ENCODE results near the gene WNT5A.
A peak's percentile ranks its signal among the peaks of the same experiment; 100 is the strongest.

WNT5A gene

GRCh38 chr3:55486857-55487380 lies at the start of gene WNT5A:
WNT5A (minus strand) TSS chr3:55487306; CDS start chr3:55486985, 321 bp downstream.
- DNase-seq (ENCODE audit: low read depth, low spot score): no peak
- H3K27ac ChIP-seq: peak within 1 kb of the TSS; percentile 84

- peak; percentile 36 for DNase-seq (ENCODE audit: low read depth, low spot score)
- no peak overlapping the region for H3K27ac ChIP-seq
Measured at GRCh38 chr3:55534876-55535275, 47.8 kb upstream of the WNT5A start.

GRCh38 chr3:55532806-55533205 lies 45.7 kb upstream of the WNT5A start:
- DNase-seq (ENCODE audit: low read depth, low spot score): no peak
- no peak overlapping the region for H3K27ac ChIP-seq

DNA sequence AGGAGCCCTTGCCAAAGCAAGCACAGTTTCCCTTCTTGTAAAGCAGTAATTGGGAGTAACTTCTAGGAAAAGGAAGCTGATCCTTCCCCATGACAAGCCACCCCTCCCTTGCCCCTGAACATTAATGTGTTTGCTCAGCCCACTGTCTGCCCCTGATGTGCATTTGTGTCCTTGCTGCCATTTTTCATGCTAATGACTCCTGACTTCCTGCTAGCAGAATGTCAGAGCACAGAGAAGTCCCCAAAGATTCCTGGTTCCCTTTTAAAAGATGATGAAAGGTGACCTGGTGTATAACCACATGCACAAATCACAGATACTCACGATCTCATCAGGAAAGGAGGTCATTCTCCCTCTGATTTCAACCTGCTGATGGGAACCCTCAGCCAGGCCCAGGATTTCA lies 44.2 kb upstream of the WNT5A start:
- H3K27ac ChIP-seq: no peak overlapping the region
- DNase-seq (ENCODE audit: low read depth, low spot score): no peak

- no peak for DNase-seq (ENCODE audit: low read depth, low spot score)
- no peak overlapping the region for H3K27ac ChIP-seq
Measured at GRCh38 chr3:55527361-55527760, 40.3 kb upstream of the WNT5A start.

GRCh38 chr3:55526332-55527030 lies 39.4 kb upstream of the WNT5A start:
- H3K27ac ChIP-seq: no peak overlapping the region
- DNase-seq (ENCODE audit: low read depth, low spot score): no peak

GRCh38 chr3:55525436-55525835 lies 38.3 kb upstream of the WNT5A start:
- H3K27ac ChIP-seq: no peak overlapping the region
- no peak for DNase-seq (ENCODE audit: low read depth, low spot score)

DNA sequence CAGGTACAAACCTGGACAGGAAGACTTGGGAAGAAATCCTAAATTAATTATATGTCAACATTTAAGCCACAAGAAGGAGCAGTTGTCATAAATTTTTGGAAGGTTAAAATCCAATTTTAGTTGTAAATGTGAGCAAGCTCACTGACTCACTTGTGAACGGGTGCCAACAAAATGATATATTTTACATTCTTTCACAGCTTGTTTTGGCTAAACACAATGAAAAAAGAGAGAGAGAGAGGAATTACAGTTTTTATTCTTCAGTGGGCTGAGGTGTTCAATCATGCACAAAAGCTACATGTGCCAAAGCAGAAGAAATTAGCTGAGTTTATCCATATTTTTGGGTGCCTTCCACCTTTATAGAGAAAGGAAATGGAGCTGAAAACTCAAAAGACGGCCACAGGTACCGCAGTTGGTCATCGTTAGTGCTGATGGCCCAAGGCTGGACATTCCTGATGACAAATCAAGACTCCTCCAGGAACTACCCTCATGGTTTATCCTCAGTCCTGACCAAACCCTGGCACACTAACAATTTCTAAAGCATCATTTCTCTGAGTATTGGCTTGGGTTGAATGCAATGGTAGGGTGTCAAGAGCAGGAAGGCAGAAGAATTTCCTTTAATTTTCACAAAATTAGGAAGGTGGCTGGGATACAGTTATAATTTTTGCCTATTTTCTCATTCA lies 37.6 kb upstream of the WNT5A start:
- DNase-seq (ENCODE audit: low read depth, low spot score): no peak
- H3K27ac ChIP-seq: peak overlapping the region; percentile 25

GRCh38 chr3:55523471-55523870 lies 36.4 kb upstream of the WNT5A start:
- DNase-seq (ENCODE audit: low read depth, low spot score): no peak

DNA sequence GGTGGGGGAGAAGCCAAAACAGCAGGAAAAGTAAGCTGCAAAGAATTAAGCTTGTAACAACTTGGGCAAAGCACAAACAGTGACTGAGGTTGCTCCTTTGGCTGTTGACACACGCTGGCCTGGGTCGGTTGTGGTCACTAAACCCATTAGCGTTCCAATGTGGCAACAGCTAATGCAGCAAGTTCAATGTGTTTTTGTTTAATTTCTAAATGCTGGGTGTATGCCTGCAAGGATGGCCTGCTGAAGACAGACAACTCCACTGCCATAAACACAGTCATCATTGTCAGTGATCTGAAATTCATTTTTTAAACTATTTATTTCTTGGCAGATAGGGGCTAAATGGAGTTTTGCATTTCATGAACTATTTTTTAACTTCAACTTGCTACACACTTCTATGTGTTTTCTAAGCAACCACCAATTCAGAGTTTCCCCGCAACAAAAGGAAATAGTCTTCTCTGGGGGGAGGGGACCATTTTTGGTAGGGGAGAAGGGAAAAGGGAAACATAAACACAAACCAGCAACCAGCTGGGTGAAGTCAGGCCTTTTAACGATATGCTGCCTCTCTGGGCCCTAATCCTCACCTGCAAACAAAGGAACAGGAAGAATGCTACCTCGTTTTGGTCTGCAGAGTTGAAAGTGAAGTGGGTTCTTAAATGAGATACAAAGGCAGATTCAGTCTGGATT lies 34.8 kb upstream of the WNT5A start:
- DNase-seq (ENCODE audit: low read depth, low spot score): no peak

More at GRCh38 chr3:55523471-55523870, 36.4 kb upstream of the WNT5A start:
- H3K27ac ChIP-seq: no peak overlapping the region

DNA sequence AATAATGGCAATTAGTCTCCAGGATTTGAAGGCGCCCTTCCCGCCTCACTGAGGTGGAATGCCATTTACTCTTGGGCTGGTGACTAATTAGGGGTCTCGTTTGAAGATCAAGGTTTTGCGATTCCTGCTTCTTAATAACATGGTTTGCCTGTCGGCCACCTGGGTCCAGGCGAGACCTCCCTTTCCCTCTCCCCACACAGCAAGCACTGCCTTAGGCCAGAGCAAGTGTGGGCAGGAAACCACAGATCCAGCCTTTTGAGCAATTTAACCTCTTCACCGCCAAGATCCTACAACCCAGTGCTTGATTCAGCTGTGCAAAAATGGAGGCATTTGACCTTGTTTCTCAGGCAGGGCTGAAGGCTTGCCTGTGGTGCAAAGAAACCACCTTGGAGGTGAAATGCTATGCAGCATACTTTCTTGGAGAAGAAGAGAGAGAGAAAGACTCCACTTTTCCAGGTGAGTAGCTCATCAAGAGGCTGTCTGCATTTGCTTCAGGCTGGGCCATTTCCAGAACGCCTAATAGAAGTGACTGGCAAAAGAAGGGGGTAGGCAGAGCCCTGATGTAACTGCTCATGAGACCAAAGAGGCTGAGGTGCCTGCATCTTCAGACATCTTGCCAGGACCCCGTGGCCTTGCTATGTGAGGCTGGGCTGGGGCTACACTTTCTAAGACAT lies 34.1 kb upstream of the WNT5A start:
- H3K27ac ChIP-seq: no peak overlapping the region
- no peak for DNase-seq (ENCODE audit: low read depth, low spot score)

More for the DNA sequence above, 34.8 kb upstream of the WNT5A start:
- no peak overlapping the region for H3K27ac ChIP-seq

GRCh38 chr3:55519019-55519418 lies 31.9 kb upstream of the WNT5A start:
- no peak overlapping the region for H3K27ac ChIP-seq
- no peak for DNase-seq (ENCODE audit: low read depth, low spot score)

DNA sequence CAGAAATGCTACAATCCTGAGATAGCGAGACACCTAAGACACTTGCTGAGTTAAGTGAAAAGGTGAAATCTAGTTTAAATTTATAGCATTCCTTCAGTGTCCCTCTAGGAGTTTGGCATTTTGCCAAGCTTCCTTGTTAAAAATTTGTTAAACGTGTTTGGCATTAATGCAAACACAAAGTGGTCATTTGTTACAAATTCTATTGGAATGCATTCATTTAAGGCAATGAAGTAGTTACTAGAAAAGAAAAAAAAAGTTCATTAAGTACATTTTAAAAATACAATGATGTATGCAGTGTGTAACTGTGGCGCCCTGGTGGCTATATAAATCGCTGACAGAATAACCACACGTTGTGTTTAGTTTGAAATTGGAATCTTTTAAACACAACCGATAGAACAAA lies 31.3 kb upstream of the WNT5A start:
- DNase-seq (ENCODE audit: low read depth, low spot score): no peak
- no peak overlapping the region for H3K27ac ChIP-seq

DNA sequence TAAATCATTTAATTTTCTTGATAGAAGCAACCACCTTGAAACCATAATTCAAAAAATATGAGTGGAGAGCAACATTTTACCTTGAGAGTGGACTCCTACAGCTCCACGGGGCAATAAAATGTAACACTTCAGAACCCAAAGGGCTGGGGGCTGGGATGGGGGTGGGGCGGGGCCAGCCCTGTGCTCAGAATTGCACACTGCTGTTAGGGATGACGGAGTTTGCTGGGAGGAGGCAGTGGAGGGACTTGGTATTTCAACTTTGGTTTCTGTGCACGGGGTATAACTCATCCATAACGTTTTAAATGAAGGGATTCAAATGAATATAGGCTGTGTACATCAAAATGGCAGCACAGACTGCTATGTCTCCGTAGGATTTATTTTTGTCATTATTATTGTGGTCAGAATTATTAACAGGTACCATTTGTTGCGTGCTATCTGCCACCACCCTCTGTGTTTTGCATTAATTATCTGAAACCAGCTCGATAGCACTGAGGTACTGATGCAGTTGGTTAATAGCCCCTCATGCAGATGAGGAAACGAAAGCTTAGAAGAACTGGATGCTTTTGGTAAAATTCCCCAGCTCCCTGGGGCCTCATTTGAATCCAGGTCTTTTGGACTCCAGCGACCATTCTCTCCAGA lies 29.4 kb upstream of the WNT5A start:
- no peak overlapping the region for H3K27ac ChIP-seq
- no peak for DNase-seq (ENCODE audit: low read depth, low spot score)

DNA sequence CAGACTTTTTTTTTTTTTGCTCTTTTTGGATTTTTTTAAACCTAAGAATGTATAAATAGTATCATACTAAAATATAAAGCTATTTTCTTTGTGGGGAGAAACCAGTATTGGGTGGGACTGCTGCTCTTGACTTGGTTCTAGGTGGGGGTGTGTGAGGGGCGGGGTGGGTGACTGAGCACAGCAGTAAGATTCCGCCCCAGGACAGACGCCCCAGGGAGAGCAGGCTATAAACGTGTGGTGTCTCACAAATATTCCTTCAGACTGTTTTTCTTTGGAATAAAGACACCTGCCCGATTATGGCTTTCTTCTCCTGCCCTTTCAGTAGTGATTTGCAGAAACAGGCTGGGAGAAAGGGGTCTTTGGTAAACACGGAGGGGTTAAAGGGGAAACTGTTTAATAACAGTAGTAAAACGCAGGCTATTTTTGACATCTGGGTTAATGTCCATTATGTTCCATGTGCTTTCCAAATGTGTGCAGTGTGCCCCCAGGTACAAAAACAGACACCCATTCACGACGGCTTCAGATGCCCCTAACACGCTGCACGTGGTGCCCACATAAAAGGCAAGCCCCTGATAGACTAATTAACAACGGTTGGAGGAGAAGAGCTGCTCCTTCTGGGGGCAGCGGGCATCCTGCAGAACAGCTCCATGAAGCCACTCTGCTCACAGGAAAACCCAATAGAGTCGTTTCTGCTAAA lies 28.6 kb upstream of the WNT5A start:
- no peak for DNase-seq (ENCODE audit: low read depth, low spot score)
- no peak overlapping the region for H3K27ac ChIP-seq

- no peak overlapping the region for H3K27ac ChIP-seq
- no peak for DNase-seq (ENCODE audit: low read depth, low spot score)
Measured at GRCh38 chr3:55514962-55515361, 27.9 kb upstream of the WNT5A start.

DNA sequence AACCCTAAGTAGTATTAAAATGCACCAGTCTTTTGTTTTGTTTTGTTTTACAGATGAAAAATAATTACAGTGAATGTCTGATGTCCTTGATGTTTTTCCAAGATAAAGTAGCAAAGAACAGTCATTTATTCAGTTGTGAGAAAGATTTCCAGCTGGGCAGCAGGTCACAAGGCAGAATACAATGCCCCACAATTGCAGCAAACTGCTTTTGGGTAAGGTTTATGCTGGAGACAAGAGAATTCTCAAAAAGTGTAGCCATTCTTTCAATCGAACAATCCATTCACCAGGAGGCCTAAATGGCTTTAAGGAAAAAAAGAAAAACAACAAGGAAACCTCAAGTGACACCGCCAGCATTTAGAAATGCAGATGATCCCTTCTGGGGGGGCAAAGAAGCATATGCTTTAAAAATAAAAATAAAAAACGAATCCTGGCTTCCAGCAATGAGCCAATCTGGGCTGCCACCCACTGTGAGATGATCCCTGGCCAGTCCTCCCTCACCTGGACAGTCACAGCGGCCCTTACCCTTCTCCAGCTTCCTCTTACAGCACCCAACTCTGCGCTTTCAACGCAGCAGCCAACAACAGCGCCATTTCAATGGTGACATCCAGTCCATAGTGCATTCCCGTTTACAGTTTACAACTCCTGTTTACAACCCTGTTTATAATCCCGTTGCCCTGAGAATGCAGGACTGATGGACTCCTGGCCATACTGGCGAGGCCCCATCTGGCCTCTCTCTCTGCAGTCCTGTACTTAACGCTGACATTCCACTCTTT lies 25.7 kb upstream of the WNT5A start:
- peak overlapping the region; percentile 18 for H3K27ac ChIP-seq
- DNase-seq (ENCODE audit: low read depth, low spot score): no peak

DNA sequence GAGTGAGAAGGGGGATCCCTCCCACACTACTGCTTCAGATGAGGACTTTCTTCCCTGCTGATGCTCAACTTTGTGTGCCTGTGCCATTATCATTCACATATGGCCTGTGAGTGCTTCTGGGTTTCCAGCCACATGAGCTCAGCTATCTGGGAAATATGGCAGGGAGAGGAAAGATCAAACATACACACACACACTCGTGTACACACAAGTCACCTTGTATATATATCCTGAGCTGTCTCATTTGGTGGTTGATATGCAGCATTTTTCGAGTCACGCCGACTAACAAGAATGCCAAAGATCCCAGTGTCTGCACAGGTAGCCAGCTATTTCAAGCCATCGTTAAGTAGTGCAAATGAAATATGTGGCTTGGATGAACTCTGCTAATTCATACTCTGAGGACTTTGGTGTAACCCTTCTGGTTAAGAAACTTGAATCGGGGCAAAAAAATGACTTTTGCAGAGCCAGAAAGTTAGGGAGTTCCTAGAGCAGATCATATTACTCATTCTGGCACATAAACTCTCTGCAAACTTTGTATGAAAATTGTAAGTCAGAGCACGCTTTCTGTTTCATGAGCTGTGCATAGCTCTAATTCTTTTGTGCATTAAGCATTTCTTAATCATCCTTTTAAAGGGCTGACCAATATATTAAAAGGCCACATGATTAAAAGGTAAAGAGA lies 24.9 kb upstream of the WNT5A start:
- DNase-seq (ENCODE audit: low read depth, low spot score): no peak

More for the DNA sequence above, 24.9 kb upstream of the WNT5A start:
- H3K27ac ChIP-seq: peak overlapping the region; percentile 18
